ENCODE measurements around the gene NCAPG2.
"Not testable (repeated sequence)": the region's sequence is repeated elsewhere in the genome, so short reads cannot be mapped to it uniquely, and the experiment has no call there.

The NCAPG2 gene

GRCh38 chr7:158703679-158704523, 703 bp downstream of the NCAPG2 start:
- DNase-seq, result not testable (repeated sequence)

- no peak for DNase-seq
Measured at GRCh38 chr7:158702944-158703343, 1.7 kb downstream of the NCAPG2 start.

- DNase-seq, result no peak
Measured at GRCh38 chr7:158702196-158702595, 2.4 kb downstream of the NCAPG2 start.

- DNase-seq, result no peak
Measured at GRCh38 chr7:158700008-158700407, 4.6 kb downstream of the NCAPG2 start.

GRCh38 chr7:158699341-158699740, 5.3 kb downstream of the NCAPG2 start:
- no peak for DNase-seq

GRCh38 chr7:158698657-158699195, 5.9 kb downstream of the NCAPG2 start:
- DNase-seq, result no peak

- not testable (repeated sequence) for DNase-seq
Measured at GRCh38 chr7:158697597-158697996, 7.0 kb downstream of the NCAPG2 start.

- DNase-seq, result no peak
Measured at GRCh38 chr7:158695726-158696452, 8.7 kb downstream of the NCAPG2 start.

GRCh38 chr7:158695056-158695455, 9.5 kb downstream of the NCAPG2 start:
- DNase-seq, result no peak

- DNase-seq, result no peak
Measured at GRCh38 chr7:158694650-158695049, 10.0 kb downstream of the NCAPG2 start.

GRCh38 chr7:158689488-158689887, 15.1 kb downstream of the NCAPG2 start:
- no peak for DNase-seq

GRCh38 chr7:158687406-158687805, 17.2 kb downstream of the NCAPG2 start:
- DNase-seq, result no peak

GRCh38 chr7:158685693-158686092, 18.9 kb downstream of the NCAPG2 start:
- DNase-seq, result no peak

- DNase-seq, result no peak
Measured at GRCh38 chr7:158684329-158684728, 20.3 kb downstream of the NCAPG2 start.

- DNase-seq, result no peak
Measured at GRCh38 chr7:158683541-158683940, 21.1 kb downstream of the NCAPG2 start.

GRCh38 chr7:158682456-158682855, 22.1 kb downstream of the NCAPG2 start:
- DNase-seq, result no peak

- no peak for DNase-seq
Measured at GRCh38 chr7:158680754-158681153, 23.9 kb downstream of the NCAPG2 start.

- no peak for DNase-seq
Measured at GRCh38 chr7:158676906-158677305, 27.7 kb downstream of the NCAPG2 start.

GRCh38 chr7:158676171-158676840, 28.3 kb downstream of the NCAPG2 start:
- DNase-seq, result no peak

GRCh38 chr7:158672975-158673374, 31.6 kb downstream of the NCAPG2 start:
- no peak for DNase-seq

GRCh38 chr7:158668086-158668485, 36.5 kb downstream of the NCAPG2 start:
- not testable (repeated sequence) for DNase-seq

- DNase-seq, result not testable (repeated sequence)
Measured at GRCh38 chr7:158666966-158667678, 37.5 kb downstream of the NCAPG2 start.

- no peak for DNase-seq
Measured at GRCh38 chr7:158666401-158666800, 38.2 kb downstream of the NCAPG2 start.

Data from stimulated activated CD4-positive, alpha-beta T cell treated with anti-CD3 and anti-CD28 coated beads, Interleukin-15, amount 100 ng/mL, for 24 hours (primary cell).